ENCODE data around the gene SLC38A10. TPM values are rescaled to one million over a fixed set of nuclear protein-coding genes. Genes with fewer than 3 reads are reported as not detected.

Gene SLC38A10
- total and polyA plus RNA-seq, 2 of the 13 experiments (the other 11 are each of a cell fraction or from before 2014, with no cell fraction given) = 23.4 to 55.8 TPM

GRCh38 chr17:81295031-81295675 lies at the start of gene SLC38A10 (continued):
- no peak for TF ChIP-seq ZNF20 (CRISPR knock-in tag; IDR thresholded peaks at IDR 0.05)
- peak; percentile 83 for TF ChIP-seq KMT2B (CRISPR knock-in tag; IDR thresholded peaks at IDR 0.05)
- TF ChIP-seq RFX5 (IDR thresholded peaks at IDR 0.05; ENCODE audit: low read depth, low read length) = 0 out of 2 replicates have a peak, but pooled peaks have one; percentile 26
- TF ChIP-seq FOXO1 (CRISPR knock-in tag; IDR thresholded peaks at IDR 0.05) = peak; percentile 25; the same call in 1 of the 2 replicates
- no peak for TF ChIP-seq CBX5 (CRISPR knock-in tag; IDR thresholded peaks at IDR 0.05; ENCODE audit: borderline replicate concordance)
- peak; percentile 78; the same call in 1 of the 2 replicates for TF ChIP-seq KDM5B (CRISPR knock-in tag; IDR thresholded peaks at IDR 0.05; ENCODE audit: borderline replicate concordance)
- TF ChIP-seq SETDB1 (CRISPR knock-in tag; IDR thresholded peaks at IDR 0.05; ENCODE audit: borderline replicate concordance) = no peak
- no peak for TF ChIP-seq ARNT (IDR thresholded peaks at IDR 0.05)
- TF ChIP-seq ZBTB42 (CRISPR knock-in tag; IDR thresholded peaks at IDR 0.05) = 0 out of 2 replicates have a peak, but pooled peaks have one; percentile 57
- no peak; the same call in 1 of the 2 replicates for TF ChIP-seq ZNF670 (CRISPR knock-in tag; IDR thresholded peaks at IDR 0.05; ENCODE audit: borderline replicate concordance)
- TF ChIP-seq ELF4 (CRISPR knock-in tag; IDR thresholded peaks at IDR 0.05; ENCODE audit: borderline replicate concordance) = peak; percentile 100
- peak; percentile 11; the same call in 1 of the 2 replicates for TF ChIP-seq RBAK (CRISPR knock-in tag; IDR thresholded peaks at IDR 0.05)
- peak; percentile 19; the same call in 1 of the 2 replicates for TF ChIP-seq BCL6 (CRISPR knock-in tag; IDR thresholded peaks at IDR 0.05)
- TF ChIP-seq KLF11 (CRISPR knock-in tag; IDR thresholded peaks at IDR 0.05) = peak; percentile 84; the same call in 1 of the 2 replicates
- TF ChIP-seq BORCS8-MEF2B (CRISPR knock-in tag; IDR thresholded peaks at IDR 0.05) = peak; percentile 34
- no peak for TF ChIP-seq ELK4 (CRISPR knock-in tag; IDR thresholded peaks at IDR 0.05; ENCODE audit: borderline replicate concordance)
- TF ChIP-seq GATAD1 (CRISPR knock-in tag; IDR thresholded peaks at IDR 0.05) = peak; percentile 90
- 0 out of 2 replicates have a peak, but pooled peaks have one; percentile 29 for TF ChIP-seq ZC3H13 (CRISPR knock-in tag; IDR thresholded peaks at IDR 0.05)
- peak; percentile 64 for TF ChIP-seq ZBTB33 (CRISPR knock-in tag; IDR thresholded peaks at IDR 0.05)
- no peak for TF ChIP-seq ZMYM2 (CRISPR knock-in tag; IDR thresholded peaks at IDR 0.05)
- TF ChIP-seq MAFG (CRISPR knock-in tag; IDR thresholded peaks at IDR 0.05) = no peak
- TF ChIP-seq MEIS2 (CRISPR knock-in tag; IDR thresholded peaks at IDR 0.05) = peak; percentile 77; the same call in 1 of the 2 replicates
- no peak for TF ChIP-seq CBX2 (IDR thresholded peaks at IDR 0.05; ENCODE audit: low read depth, low read length)
- no peak for TF ChIP-seq CBX2 (CRISPR knock-in tag; IDR thresholded peaks at IDR 0.05; ENCODE audit: low read depth)
- no peak for TF ChIP-seq HOXA7 (CRISPR knock-in tag; IDR thresholded peaks at IDR 0.05)
- TF ChIP-seq IKZF4 (CRISPR knock-in tag; IDR thresholded peaks at IDR 0.05; ENCODE audit: borderline replicate concordance, low read depth, not compliant biosample characterization) = peak; percentile 34
- peak; percentile 81; the same call in 1 of the 2 replicates for TF ChIP-seq KLF15 (CRISPR knock-in tag; IDR thresholded peaks at IDR 0.05; ENCODE audit: borderline replicate concordance)
- TF ChIP-seq FOSL1 (CRISPR knock-in tag; IDR thresholded peaks at IDR 0.05; ENCODE audit: borderline replicate concordance) = 0 out of 2 replicates have a peak, but pooled peaks have one; percentile 6
- no peak for TF ChIP-seq SNAPC2 (CRISPR knock-in tag; IDR thresholded peaks at IDR 0.05)

Data from HepG2 (cell line).